ENCODE results near the gene DOCK9.
A peak's percentile ranks its signal among the peaks of the same experiment; 100 is the strongest.

The DOCK9 gene

DNA sequence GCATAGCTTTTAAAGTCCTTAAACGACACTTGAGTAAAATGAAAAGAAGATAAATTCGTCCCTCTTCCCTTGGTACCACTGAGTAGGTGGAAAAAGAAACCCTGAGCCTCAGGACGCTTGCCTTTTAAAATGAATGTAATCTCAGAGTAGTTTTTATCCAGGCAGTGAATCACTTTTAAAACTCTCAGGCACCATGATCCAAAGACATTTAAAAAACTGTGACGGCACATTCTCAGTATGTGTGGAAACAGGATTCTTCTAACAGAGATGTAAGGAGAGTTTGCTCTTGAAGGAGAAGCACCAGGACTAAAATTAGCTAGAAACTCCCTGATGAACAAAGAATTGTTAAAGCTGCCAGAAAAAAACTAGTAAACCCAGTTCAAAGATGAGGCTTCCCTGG lies 119.7 kb downstream of the DOCK9 start:
- Histone ChIP-seq H3K79me2 (ENCODE audit: low read length) (no peaks in the 10 kb centered on the region), H4K20me1 (ENCODE audit: insufficient read depth, low read length) (no peaks in the 10 kb centered on the region), H3K27ac (ENCODE audit: low read length) (no peak overlapping the region), H3K4me3 (ENCODE audit: low read length) (no peak overlapping the region), H3K4me1 (ENCODE audit: low read length) (peaks cover 10% of the 10 kb centered on the region), H3K9me2 (replicated peaks; ENCODE audit: insufficient read depth, low read length) (no peaks in the 10 kb centered on the region), H3K27me3 (replicated peaks; ENCODE audit: insufficient read depth, low read length) (no peaks in the 10 kb centered on the region), H3K9me3 (replicated peaks; ENCODE audit: insufficient read depth, low read length) (no peaks in the 10 kb centered on the region), H2AFZ (ENCODE audit: low read length) (no peak overlapping the region), H3K36me3 (replicated peaks; ENCODE audit: insufficient read depth, low read length) (no peaks in the 10 kb centered on the region), H3K4me2 (ENCODE audit: low read depth, low read length) (no peak overlapping the region), H3F3A (ENCODE audit: insufficient read depth, low read length) (peaks cover 13% of the 10 kb centered on the region), H3K9ac (ENCODE audit: low read length) (no peak overlapping the region)
- TF ChIP-seq EZH2 (optimal IDR thresholded peaks at IDR 0.05; ENCODE audit: low read depth, low read length) (no peak), EZH2phosphoT487 (IDR thresholded peaks at IDR 0.05; ENCODE audit: low read length) (no peak)
- TF ChIP-seq, protein P1, sequence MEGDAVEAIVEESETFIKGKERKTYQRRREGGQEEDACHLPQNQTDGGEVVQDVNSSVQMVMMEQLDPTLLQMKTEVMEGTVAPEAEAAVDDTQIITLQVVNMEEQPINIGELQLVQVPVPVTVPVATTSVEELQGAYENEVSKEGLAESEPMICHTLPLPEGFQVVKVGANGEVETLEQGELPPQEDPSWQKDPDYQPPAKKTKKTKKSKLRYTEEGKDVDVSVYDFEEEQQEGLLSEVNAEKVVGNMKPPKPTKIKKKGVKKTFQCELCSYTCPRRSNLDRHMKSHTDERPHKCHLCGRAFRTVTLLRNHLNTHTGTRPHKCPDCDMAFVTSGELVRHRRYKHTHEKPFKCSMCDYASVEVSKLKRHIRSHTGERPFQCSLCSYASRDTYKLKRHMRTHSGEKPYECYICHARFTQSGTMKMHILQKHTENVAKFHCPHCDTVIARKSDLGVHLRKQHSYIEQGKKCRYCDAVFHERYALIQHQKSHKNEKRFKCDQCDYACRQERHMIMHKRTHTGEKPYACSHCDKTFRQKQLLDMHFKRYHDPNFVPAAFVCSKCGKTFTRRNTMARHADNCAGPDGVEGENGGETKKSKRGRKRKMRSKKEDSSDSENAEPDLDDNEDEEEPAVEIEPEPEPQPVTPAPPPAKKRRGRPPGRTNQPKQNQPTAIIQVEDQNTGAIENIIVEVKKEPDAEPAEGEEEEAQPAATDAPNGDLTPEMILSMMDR (IDR thresholded peaks at IDR 0.05; ENCODE audit: low read length), result no peak
- peak; percentile 0 for DNase-seq

DNA sequence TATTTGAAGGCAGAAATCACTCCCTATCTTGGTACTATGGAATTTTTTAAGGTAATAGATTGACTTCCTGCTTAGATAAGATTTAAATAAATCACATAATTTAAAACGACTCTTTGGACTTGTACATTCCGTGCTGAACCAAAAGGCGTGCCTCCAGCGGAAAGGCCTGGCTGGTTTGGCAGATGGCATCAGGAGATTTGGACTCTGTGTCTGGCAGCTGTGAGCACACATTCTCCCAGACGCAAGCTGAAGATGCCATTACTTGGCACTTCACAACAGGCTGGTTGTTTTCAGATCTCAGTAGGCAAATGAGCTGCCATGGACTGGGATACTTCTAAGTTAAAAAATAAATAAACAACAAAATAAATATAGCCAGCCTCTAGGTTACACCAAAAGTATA lies 120.9 kb downstream of the DOCK9 start:
- no peaks in the 10 kb centered on the region for H3K9me2 ChIP-seq (replicated peaks; ENCODE audit: insufficient read depth, low read length)
- no peak overlapping the region for H3K4me3 ChIP-seq (ENCODE audit: low read length)
- H2AFZ ChIP-seq (ENCODE audit: low read length), result no peak overlapping the region
- no peaks in the 10 kb centered on the region for H4K20me1 ChIP-seq (ENCODE audit: insufficient read depth, low read length)
- no peaks in the 10 kb centered on the region for H3K27me3 ChIP-seq (replicated peaks; ENCODE audit: insufficient read depth, low read length)
- no peak overlapping the region for H3K4me2 ChIP-seq (ENCODE audit: low read depth, low read length)
- no peaks in the 10 kb centered on the region for H3K9me3 ChIP-seq (replicated peaks; ENCODE audit: insufficient read depth, low read length)
- H3K79me2 ChIP-seq (ENCODE audit: low read length), result no peaks in the 10 kb centered on the region
- H3K4me1 ChIP-seq (ENCODE audit: low read length), result peaks cover 17% of the 10 kb centered on the region
- no peak overlapping the region for H3K9ac ChIP-seq (ENCODE audit: low read length)
- peaks cover 16% of the 10 kb centered on the region for H3F3A ChIP-seq (ENCODE audit: insufficient read depth, low read length)
- TF ChIP-seq, protein P1 (IDR thresholded peaks at IDR 0.05; ENCODE audit: low read length), result no peak
- TF ChIP-seq EZH2phosphoT487 (IDR thresholded peaks at IDR 0.05; ENCODE audit: low read length) (no peak), EZH2 (optimal IDR thresholded peaks at IDR 0.05; ENCODE audit: low read depth, low read length) (no peak)
- DNase-seq, result no peak
- H3K36me3 ChIP-seq (replicated peaks; ENCODE audit: insufficient read depth, low read length), result no peaks in the 10 kb centered on the region
- H3K27ac ChIP-seq (ENCODE audit: low read length), result no peak overlapping the region

DNA sequence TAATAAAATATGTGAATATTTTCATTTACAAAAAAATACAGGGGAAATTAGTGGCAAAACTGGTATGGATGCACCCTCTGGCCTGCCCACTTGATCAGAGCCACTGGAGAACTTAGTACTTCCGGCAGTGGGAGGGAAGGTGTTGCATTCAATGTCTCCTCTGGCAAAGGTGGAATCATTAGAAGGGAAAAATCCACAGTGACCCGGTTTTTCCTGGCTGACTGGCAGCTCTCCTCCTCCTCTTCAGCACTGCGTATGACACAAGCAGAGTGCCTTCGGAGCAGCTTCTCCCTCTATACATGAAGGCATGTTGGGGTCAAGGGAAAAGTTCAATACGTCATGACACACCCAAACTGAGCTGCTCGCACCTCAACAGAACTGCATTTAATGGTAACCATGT lies 123.4 kb downstream of the DOCK9 start:
- peaks cover 17% of the 10 kb centered on the region for H3K4me1 ChIP-seq (ENCODE audit: low read length)
- H3K36me3 ChIP-seq (replicated peaks; ENCODE audit: insufficient read depth, low read length), result no peaks in the 10 kb centered on the region
- H4K20me1 ChIP-seq (ENCODE audit: insufficient read depth, low read length), result no peaks in the 10 kb centered on the region
- peak overlapping the region; percentile 24; the same call in 1 of the 2 replicates for H2AFZ ChIP-seq (ENCODE audit: low read length)
- no peaks in the 10 kb centered on the region for H3K9me3 ChIP-seq (replicated peaks; ENCODE audit: insufficient read depth, low read length)
- no peaks in the 10 kb centered on the region for H3K79me2 ChIP-seq (ENCODE audit: low read length)
- peak overlapping the region; percentile 46; the same call in 1 of the 2 replicates for H3K9ac ChIP-seq (ENCODE audit: low read length)
- no peak for DNase-seq
- TF ChIP-seq EZH2 (optimal IDR thresholded peaks at IDR 0.05; ENCODE audit: low read depth, low read length) (no peak), EZH2phosphoT487 (IDR thresholded peaks at IDR 0.05; ENCODE audit: low read length) (no peak)
- TF ChIP-seq, protein P1 (IDR thresholded peaks at IDR 0.05; ENCODE audit: low read length), result no peak
- no peaks in the 10 kb centered on the region for H3K9me2 ChIP-seq (replicated peaks; ENCODE audit: insufficient read depth, low read length)
- peaks cover 16% of the 10 kb centered on the region for H3F3A ChIP-seq (ENCODE audit: insufficient read depth, low read length)
- H3K27ac ChIP-seq (ENCODE audit: low read length), result peak overlapping the region; percentile 83
- H3K4me3 ChIP-seq (ENCODE audit: low read length), result no peak overlapping the region
- H3K27me3 ChIP-seq (replicated peaks; ENCODE audit: insufficient read depth, low read length), result no peaks in the 10 kb centered on the region
- H3K4me2 ChIP-seq (ENCODE audit: low read depth, low read length), result 0 out of 2 replicates have a peak overlapping the region, but pooled peaks have one; percentile 32
